HEK293 (cell line): ENCODE results near the gene IGF2BP2.

Source experiments
- CTCF ChIA-PET: fragments of 350-600 bp; formaldehyde crosslinking; extraction: SDS; loops from one replicate; lab custom pipeline; 2021; ENCODE audit warnings: antibody characterized with exemption; lab: Yijun Ruan, JAX
- POLR2A ChIA-PET: fragments of 300-600 bp; formaldehyde crosslinking; extraction: SDS; loops from one replicate; lab custom pipeline; 2020; ENCODE audit warnings: antibody characterized with exemption, inconsistent platforms; lab: Yijun Ruan, JAX
- H3K27ac ChIP-seq: fragments of 200-500 bp; sonication (Bioruptor generic); 2 replicates; pipeline ENCODE4 v1.5.1; 2014; ENCODE audit warnings: low read depth, low read length, control low read depth, inconsistent platforms; ENCODE audit errors: extremely low read depth
- H3K36me3 ChIP-seq, 2 experiments: fragments of 200-500 bp in 1 of 2; sonication (Bioruptor generic) in 1 of 2; 1 replicate in 1 of 2; 2 replicates in 1 of 2; pipeline ENCODE4 v1.5.1; 2014 to 2017; ENCODE audit warnings: inconsistent platforms in 2 of 2, low read length in 2 of 2; ENCODE audit not compliant: control insufficient read depth in 2 of 2, insufficient read depth in 1 of 2
- H3K4me1 ChIP-seq: fragments of 200-500 bp; sonication (Bioruptor generic); 2 replicates; pipeline ENCODE4 v1.5.1; 2014; ENCODE audit warnings: mild to moderate bottlenecking, low read length, inconsistent platforms; ENCODE audit not compliant: control insufficient read depth, insufficient read depth
- H3K4me3 ChIP-seq: 2 replicates; pipeline ENCODE4 v1.5.1; 2011; ENCODE audit warnings: low read depth, mild to moderate bottlenecking, control low read depth, low read length, moderate library complexity
- H3K9me3 ChIP-seq: fragments of 200-500 bp; sonication (Bioruptor generic); 2 replicates; pipeline ENCODE4 v1.5.1; 2014; ENCODE audit warnings: low read depth, low read length, inconsistent platforms; ENCODE audit not compliant: control insufficient read depth, insufficient read depth
- FEZF1 ChIP-seq: fragments of 450-650 bp; formaldehyde crosslinking; IDR thresholded peaks from 2 replicates; pipeline ENCODE4 v1.5.1; 2016; ENCODE audit warnings: missing biosample characterization, missing genetic modification characterization
- RBAK ChIP-seq: fragments of 450-650 bp; formaldehyde crosslinking; IDR thresholded peaks from 2 replicates; pipeline ENCODE4 v1.5.1; 2016; ENCODE audit warnings: missing biosample characterization, missing genetic modification characterization
- REST ChIP-seq: fragments of 450-650 bp; formaldehyde crosslinking; IDR thresholded peaks from 2 replicates; pipeline ENCODE4 v1.5.1; 2016; ENCODE audit warnings: missing biosample characterization, missing genetic modification characterization
- SP3 ChIP-seq: fragments of 450-650 bp; formaldehyde crosslinking; IDR thresholded peaks from 2 replicates; pipeline ENCODE4 v1.5.1; 2016; ENCODE audit warnings: missing biosample characterization, missing genetic modification characterization
- ZBTB17 ChIP-seq: fragments of 450-650 bp; formaldehyde crosslinking; IDR thresholded peaks from 2 replicates; pipeline ENCODE4 v1.5.1; 2016; ENCODE audit warnings: missing biosample characterization, missing genetic modification characterization
- ZBTB21 ChIP-seq: fragments of 450-650 bp; formaldehyde crosslinking; IDR thresholded peaks from 2 replicates; pipeline ENCODE4 v1.5.1; 2017; ENCODE audit warnings: missing biosample characterization, missing genetic modification characterization
- ZBTB26 ChIP-seq: fragments of 450-650 bp; formaldehyde crosslinking; optimal IDR thresholded peaks from 2 replicates; pipeline ENCODE3; 2016; ENCODE audit warnings: missing biosample characterization, mild to moderate bottlenecking, missing genetic modification characterization
- ZEB2 ChIP-seq: fragments of 450-650 bp; formaldehyde crosslinking; IDR thresholded peaks from 2 replicates; pipeline ENCODE4 v1.5.1; 2016; ENCODE audit warnings: missing biosample characterization, missing genetic modification characterization
- ZNF10 ChIP-seq: fragments of 450-650 bp; formaldehyde crosslinking; IDR thresholded peaks from 2 replicates; pipeline ENCODE4 v1.5.1; 2017; ENCODE audit warnings: missing biosample characterization, missing genetic modification characterization
- ZNF138 ChIP-seq: fragments of 450-650 bp; formaldehyde crosslinking; IDR thresholded peaks from 2 replicates; pipeline ENCODE4 v1.5.1; 2016; ENCODE audit warnings: missing biosample characterization, missing genetic modification characterization, borderline replicate concordance
- ZNF157 ChIP-seq: fragments of 450-650 bp; formaldehyde crosslinking; IDR thresholded peaks from 2 replicates; pipeline ENCODE4 v1.5.1; 2016; ENCODE audit warnings: missing biosample characterization, missing genetic modification characterization
- ZNF16 ChIP-seq: fragments of 450-650 bp; formaldehyde crosslinking; IDR thresholded peaks from 2 replicates; pipeline ENCODE4 v1.5.1; 2016; ENCODE audit warnings: low read depth, missing biosample characterization, missing genetic modification characterization
- ZNF18 ChIP-seq: fragments of 450-650 bp; formaldehyde crosslinking; IDR thresholded peaks from 2 replicates; pipeline ENCODE4 v1.5.1; 2016; ENCODE audit warnings: missing biosample characterization, missing genetic modification characterization
- ZNF311 ChIP-seq: fragments of 450-650 bp; formaldehyde crosslinking; IDR thresholded peaks from 2 replicates; pipeline ENCODE4 v1.5.1; 2017; ENCODE audit warnings: missing biosample characterization, missing genetic modification characterization, borderline replicate concordance
- ZNF335 ChIP-seq: fragments of 450-650 bp; formaldehyde crosslinking; conservative IDR thresholded peaks from 2 replicates; pipeline ENCODE4 v1.5.1; 2016; ENCODE audit warnings: missing biosample characterization, missing genetic modification characterization
- ZNF350 ChIP-seq: fragments of 450-650 bp; formaldehyde crosslinking; IDR thresholded peaks from 2 replicates; pipeline ENCODE4 v1.5.0; 2017; ENCODE audit warnings: missing biosample characterization, mild to moderate bottlenecking, missing genetic modification characterization
- ZNF426 ChIP-seq: fragments of 450-650 bp; formaldehyde crosslinking; IDR thresholded peaks from 2 replicates; pipeline ENCODE4 v1.5.1; 2017; ENCODE audit warnings: missing biosample characterization, missing genetic modification characterization, mild to moderate bottlenecking, inconsistent platforms, moderate library complexity
- ZNF473 ChIP-seq: fragments of 450-650 bp; formaldehyde crosslinking; IDR thresholded peaks from 2 replicates; pipeline ENCODE4 v1.5.1; 2017; ENCODE audit warnings: missing biosample characterization, missing genetic modification characterization
- ZNF704 ChIP-seq: fragments of 450-650 bp; formaldehyde crosslinking; IDR thresholded peaks from 2 replicates; pipeline ENCODE4 v1.5.1; 2016; ENCODE audit warnings: missing biosample characterization, missing genetic modification characterization
- ZNF776 ChIP-seq: fragments of 450-650 bp; formaldehyde crosslinking; IDR thresholded peaks from 2 replicates; pipeline ENCODE4 v1.5.0; 2017; ENCODE audit warnings: missing biosample characterization, missing genetic modification characterization, borderline replicate concordance
- ZNF830 ChIP-seq: fragments of 450-650 bp; IDR thresholded peaks from 2 replicates; pipeline ENCODE4 v1.5.0; 2018; ENCODE audit warnings: missing biosample characterization, missing genetic modification characterization, low read depth, mild to moderate bottlenecking, moderate library complexity
- ZSCAN30 ChIP-seq: fragments of 450-650 bp; IDR thresholded peaks from 2 replicates; pipeline ENCODE4 v1.5.1; 2018; ENCODE audit warnings: missing biosample characterization, mild to moderate bottlenecking, missing genetic modification characterization, moderate library complexity

Gene IGF2BP2

GRCh38 chr3:185655426-185656320 lies 169.2 kb downstream of the IGF2BP2 start:
- POLR2A ChIA-PET: no interaction called here
- TF ChIP-seq ZSCAN30 (tag by site-specific recombination) (no peak), ZNF426 (tag by site-specific recombination) (no peak), ZNF776 (tag by site-specific recombination) (no peak), ZBTB26 (tag by site-specific recombination) (no peak), ZNF704 (tag by site-specific recombination) (no peak), ZNF157 (tag by site-specific recombination) (no peak), FEZF1 (tag by site-specific recombination) (no peak), ZBTB17 (tag by site-specific recombination) (no peak)
- no peak overlapping the region for H3K27ac ChIP-seq
- CTCF ChIA-PET: interaction anchor here (0.7 kb wide), 2 partner anchors 586 to 604 kb away, joined by 4 to 5 read pairs; no protein-coding TSS in a partner anchor
- no peaks in the 10 kb centered on the region for H3K9me3 ChIP-seq
- H3K36me3 ChIP-seq: peaks cover 0 to 83% of the 10 kb centered on the region in 2 experiments; a peak in 2 of 3 replicates
- no peak overlapping the region for H3K4me3 ChIP-seq
- no peaks in the 10 kb centered on the region for H3K4me1 ChIP-seq

GRCh38 chr3:185654758-185655145 lies 170.1 kb downstream of the IGF2BP2 start:
- CTCF ChIA-PET: interaction anchor here (0.7 kb wide), 1 partner anchor 587 kb away, joined by 4 read pairs; no protein-coding TSS in a partner anchor
- Histone ChIP-seq H3K4me1 (no peaks in the 10 kb centered on the region), H3K27ac (no peak overlapping the region), H3K4me3 (no peak overlapping the region), H3K36me3 (peaks cover 0 to 78% of the 10 kb centered on the region in 2 experiments; a peak in 2 of 3 replicates), H3K9me3 (no peaks in the 10 kb centered on the region)
- POLR2A ChIA-PET: no interaction called here
- TF ChIP-seq ZNF311 (tag by site-specific recombination) (no peak), REST (tag by site-specific recombination) (no peak), ZNF473 (tag by site-specific recombination) (no peak), ZBTB21 (tag by site-specific recombination) (no peak), ZNF776 (tag by site-specific recombination) (no peak), SP3 (no peak), ZNF10 (tag by site-specific recombination) (no peak), ZNF335 (tag by site-specific recombination) (no peak), RBAK (tag by site-specific recombination) (no peak), ZNF16 (tag by site-specific recombination) (no peak), ZNF18 (tag by site-specific recombination) (no peak), ZNF830 (tag by site-specific recombination) (no peak), ZEB2 (tag by site-specific recombination) (no peak), ZNF138 (tag by site-specific recombination) (no peak), ZNF350 (tag by site-specific recombination) (no peak)
